HFFc6 (cell line): ENCODE measurements around the gene CASK. TPM values are rescaled to one million over a fixed set of nuclear protein-coding genes. Genes with fewer than 3 reads are reported as not detected.

Experiments used
- DNase-seq: peaks from one replicate; pipeline ENCODE4 v3.0.0-alpha.2; 2018
- H3K27ac Mint-ChIP-seq: 2 replicates; pipeline ENCODE4 v1.8.0; 2020; ENCODE audit warnings: mild to moderate bottlenecking, mixed read lengths
- H3K27me3 Mint-ChIP-seq: 2 replicates; pipeline ENCODE4 v1.8.0; 2021; ENCODE audit warnings: mild to moderate bottlenecking, moderate library complexity, mixed read lengths; ENCODE audit not compliant: insufficient read depth
- H3K36me3 Mint-ChIP-seq: 2 replicates; pipeline ENCODE4 v1.8.0; 2021; ENCODE audit warnings: low read depth, mixed read lengths
- H3K4me1 Mint-ChIP-seq: 2 replicates; pipeline ENCODE4 v1.8.0; 2020; ENCODE audit warnings: low read depth, mixed read lengths
- H3K4me3 Mint-ChIP-seq: 2 replicates; pipeline ENCODE4 v1.8.0; 2020; ENCODE audit warnings: mild to moderate bottlenecking, moderate library complexity, mixed read lengths
- H3K9me3 Mint-ChIP-seq: 2 replicates; pipeline ENCODE4 v1.8.0; 2020; ENCODE audit warnings: mild to moderate bottlenecking, mixed read lengths
- CTCF ChIP-seq: fragments of 200-600 bp; sonication (generic); IDR thresholded peaks from 2 replicates; pipeline ENCODE4 v1.5.0; 2021; ENCODE audit warnings: antibody characterized with exemption, mild to moderate bottlenecking
- total RNA-seq, 6 experiments: library from RNA; stranded (reverse); fragmentation: NEBNext Ultra II Directional; extraction: Animal tissue kit (Norgen Biotek cat#: 25700); gene quantifications; 2 replicates in 1 of 6; 3 replicates in 5 of 6; pipeline ENCODE4 v1.2.3, GENCODE V29; 2021

The CASK gene
- total RNA-seq, 6 experiments from 2014 or later: 34.7 to 37.1 (median 35.4) TPM

- Mint-ChIP-seq H3K9me3 (no peaks in the 10 kb centered on the region), H3K4me1 (peaks cover 36% of the 10 kb centered on the region), H3K4me3 (peak overlapping the region; percentile 96), H3K27ac (peak overlapping the region; percentile 85), H3K36me3 (no peaks in the 10 kb centered on the region), H3K27me3 (peaks cover 4% of the 10 kb centered on the region)
- no peak for TF ChIP-seq CTCF
- no peak for DNase-seq
These were observed 763 bp downstream of the CASK start for GRCh38 chrX:41922431-41923151.

GRCh38 chrX:41921492-41922430, 1.6 kb downstream of the CASK start:
- no peak for TF ChIP-seq CTCF
- DNase-seq: peak; percentile 10
- Mint-ChIP-seq H3K4me3 (peak overlapping the region; percentile 96), H3K27me3 (0 out of 2 replicates have a peak, but pooled peaks cover 1% of the 10 kb centered on the region), H3K4me1 (peaks cover 39% of the 10 kb centered on the region), H3K27ac (peak overlapping the region; percentile 85), H3K36me3 (no peaks in the 10 kb centered on the region), H3K9me3 (no peaks in the 10 kb centered on the region)

- H3K27me3 Mint-ChIP-seq: 0 out of 2 replicates have a peak, but pooled peaks cover 1% of the 10 kb centered on the region
- no peak overlapping the region for H3K4me3 Mint-ChIP-seq
- DNase-seq: no peak
- peaks cover 44% of the 10 kb centered on the region for H3K4me1 Mint-ChIP-seq
- H3K9me3 Mint-ChIP-seq: no peaks in the 10 kb centered on the region
- no peak for TF ChIP-seq CTCF
- no peaks in the 10 kb centered on the region for H3K36me3 Mint-ChIP-seq
- H3K27ac Mint-ChIP-seq: no peak overlapping the region; the same call in 1 of the 2 replicates
These were observed 3.5 kb downstream of the CASK start for GRCh38 chrX:41919870-41920269.

- Mint-ChIP-seq H3K9me3 (no peaks in the 10 kb centered on the region), H3K4me3 (no peak overlapping the region), H3K4me1 (peaks cover 43% of the 10 kb centered on the region), H3K27me3 (0 out of 2 replicates have a peak, but pooled peaks cover 1% of the 10 kb centered on the region), H3K36me3 (no peaks in the 10 kb centered on the region), H3K27ac (no peak overlapping the region)
- no peak for DNase-seq
- no peak for TF ChIP-seq CTCF
These were observed 5.8 kb downstream of the CASK start for GRCh38 chrX:41917517-41917916.

GRCh38 chrX:41913476-41913875, 9.9 kb downstream of the CASK start:
- Mint-ChIP-seq H3K27me3 (no peaks in the 10 kb centered on the region), H3K4me1 (peaks cover 17% of the 10 kb centered on the region), H3K27ac (no peak overlapping the region), H3K36me3 (no peaks in the 10 kb centered on the region), H3K4me3 (no peak overlapping the region), H3K9me3 (no peaks in the 10 kb centered on the region)
- no peak for DNase-seq
- TF ChIP-seq CTCF: no peak
